Transverse colon (tissue), 4 donors: ENCODE results near the gene STAG2. TPM values are rescaled to one million over a fixed set of nuclear protein-coding genes. Genes with fewer than 3 reads are reported as not detected.

Experiments
- DNase-seq: peaks from one replicate; pipeline ENCODE4 v3.0.0-alpha.2; 2019
- H3K27ac ChIP-seq, 4 donors: fragments of 200-600 bp; sonication (generic); 2 replicates each; pipeline ENCODE4 v1.5.1; 2016 to 2018; ENCODE audit warnings: inconsistent platforms in 4 of 4
- H3K27me3 ChIP-seq: fragments of 200-600 bp; sonication (generic); 2 replicates; pipeline ENCODE4 v1.5.1; 2017; ENCODE audit warnings: inconsistent platforms
- H3K36me3 ChIP-seq, 4 donors: fragments of 200-600 bp; sonication (generic); 2 replicates each; pipeline ENCODE4 v1.5.1; 2017 to 2019; ENCODE audit warnings: inconsistent platforms in 4 of 4
- H3K4me1 ChIP-seq, 4 donors: fragments of 200-600 bp; sonication (generic); 2 replicates each; pipeline ENCODE4 v1.5.1; 2017 to 2020; ENCODE audit warnings: inconsistent platforms in 4 of 4
- H3K4me3 ChIP-seq, 4 donors: fragments of 200-600 bp; sonication (generic); 1 replicate in 1 of 4; 2 replicates in 3 of 4; pipeline versions ENCODE4 v1.5.1 to v1.6.1; 2017 to 2019; ENCODE audit warnings: inconsistent platforms in 4 of 4
- H3K9me3 ChIP-seq, 2 donors: fragments of 200-600 bp; sonication (generic); 2 replicates each; pipeline ENCODE4 v1.5.1; 2017 to 2019; ENCODE audit warnings: inconsistent platforms in 2 of 2
- CTCF ChIP-seq, 5 experiments: fragments of 200-600 bp in 3 of 5; fragments of 450-650 bp in 2 of 5; sonication (generic) in 3 of 5; IDR thresholded peaks; 1 replicate in 2 of 5; 2 replicates in 3 of 5; pipeline ENCODE4 v1.5.1; 2016 to 2017; ENCODE audit warnings: antibody characterized with exemption in 5 of 5, inconsistent platforms in 3 of 5, mild to moderate bottlenecking in 2 of 5, moderate library complexity in 1 of 5
- EP300 ChIP-seq: sonication (generic); formaldehyde crosslinking; IDR thresholded peaks from one replicate; pipeline ENCODE4 v1.6.1; 2017; ENCODE audit warnings: antibody characterized with exemption, low read depth
- POLR2A ChIP-seq: fragments of 450-650 bp; IDR thresholded peaks from one replicate; pipeline ENCODE4 v1.6.1; 2016; ENCODE audit warnings: antibody characterized with exemption, mild to moderate bottlenecking, moderate library complexity
- POLR2AphosphoS5 ChIP-seq, 3 donors: sonication (generic); formaldehyde crosslinking; IDR thresholded peaks; one replicate each; pipeline ENCODE4 v1.6.1; 2016; ENCODE audit warnings: antibody characterized with exemption in 3 of 3
- WGBS, 2 donors: methylation state at CpG; one replicate each; pipeline ENCODE4 v1.1.5; 2018; ENCODE audit warnings: low coverage in 1 of 2; 5-methylcytosine and 5-hydroxymethylcytosine counted together
- in situ Hi-C, 4 donors: fragments of 200-750 bp; cut with MboI; loops; one replicate each; pipeline versions ENCODE4 v1.15.0 to v1.15.1; 2017; ENCODE audit warnings: low sequenced_read_pairs in 3 of 4, low pct_ligation_motif_present in 1 of 4, low pct_unique_long_range_greater_than_20kb in 1 of 4
- intact Hi-C: fragments of 100-400 bp; cut with DNase I; formaldehyde crosslinking; loops from one replicate; pipeline ENCODE4 v1.15.1; 2023; ENCODE audit warnings: low total_unique reads
- total RNA-seq, 4 donors: library from RNA; depleted of rRNA; stranded (reverse); fragments of >200 nt; gene quantifications; one replicate each; pipeline ENCODE4 v1.1.0, GENCODE V29; 2016

Gene STAG2
- total RNA-seq, 4 donors from 2014 or later, result 20.7 to 103 (median 79.5) TPM

- H3K27me3 ChIP-seq, result no peaks in the 10 kb centered on the region
- H3K36me3 ChIP-seq, result no peaks in the 10 kb centered on the region
- in situ Hi-C loops, result no loop called here
- peak overlapping the region; percentile 53 to 91 (median 72) for H3K4me3 ChIP-seq
- H3K4me1 ChIP-seq, result peaks cover 0 to 16% (median 0%) of the 10 kb centered on the region in 4 donors
- TF ChIP-seq CTCF (IDR thresholded peaks at IDR 0.05) (no peak), POLR2AphosphoS5 (IDR thresholded peaks at IDR 0.05) (no peak), POLR2A (no peak), EP300 (no peak)
- DNase-seq, result no peak
- H3K9me3 ChIP-seq, result no peaks in the 10 kb centered on the region
- WGBS, 2 donors, result 34% methylated on average over 23 of the region's 23 CpGs; no CpG with 5 or more reads in 1 of the 2 donors
- peak overlapping the region; percentile 94 to 99 (median 99) for H3K27ac ChIP-seq
- intact Hi-C loops, result no loop called here
These were observed 531 bp downstream of the STAG2 start for GRCh38 chrX:123962006-123962467.

DNA sequence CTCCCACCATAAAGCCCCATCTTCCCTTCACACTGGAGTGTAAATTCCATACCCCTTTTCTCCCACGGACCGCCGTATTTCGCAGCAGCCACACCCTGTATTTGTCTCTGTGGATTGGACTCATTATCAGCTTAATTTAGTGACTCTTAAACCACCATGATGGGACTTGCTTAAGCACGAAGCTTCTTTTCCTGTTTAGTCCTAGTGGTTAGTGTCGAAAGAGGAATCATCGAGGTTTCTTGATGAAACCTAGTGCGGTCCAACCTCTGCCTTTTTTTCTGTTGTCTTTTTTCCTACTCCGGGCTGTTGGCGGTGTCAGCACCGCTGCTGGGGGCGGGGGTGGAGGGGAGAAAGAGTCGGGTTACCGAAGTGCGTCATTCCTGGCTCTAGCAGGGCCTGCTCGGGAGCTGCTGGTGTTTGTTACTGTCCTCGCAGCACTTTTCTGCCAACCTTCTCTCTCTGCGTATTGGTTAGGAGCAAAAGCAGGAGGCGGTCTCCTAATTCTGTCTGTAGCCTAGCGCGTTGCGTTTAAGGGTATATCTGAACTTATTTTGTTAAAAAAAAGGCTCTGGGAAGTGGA lies 1.4 kb downstream of the STAG2 start:
- H3K27me3 ChIP-seq, result no peaks in the 10 kb centered on the region
- DNase-seq, result peak; percentile 89
- peak overlapping the region; percentile 15 to 91 (median 72) for H3K4me3 ChIP-seq
- in situ Hi-C loops, result no loop called here
- no peaks in the 10 kb centered on the region for H3K9me3 ChIP-seq
- peak overlapping the region; percentile 94 to 99 (median 99) for H3K27ac ChIP-seq
- no peaks in the 10 kb centered on the region for H3K36me3 ChIP-seq
- WGBS, 2 donors, result 39% methylated on average over 22 of the region's 22 CpGs; no CpG with 5 or more reads in 1 of the 2 donors
- TF ChIP-seq POLR2AphosphoS5 (IDR thresholded peaks at IDR 0.05) (peak; percentile 67 to 89 (median 89)), POLR2A (peak; percentile 85), CTCF (IDR thresholded peaks at IDR 0.05) (no peak), EP300 (no peak)
- H3K4me1 ChIP-seq, result peaks cover 0 to 17% (median 0%) of the 10 kb centered on the region in 4 donors
- intact Hi-C loops, result no loop called here

DNA sequence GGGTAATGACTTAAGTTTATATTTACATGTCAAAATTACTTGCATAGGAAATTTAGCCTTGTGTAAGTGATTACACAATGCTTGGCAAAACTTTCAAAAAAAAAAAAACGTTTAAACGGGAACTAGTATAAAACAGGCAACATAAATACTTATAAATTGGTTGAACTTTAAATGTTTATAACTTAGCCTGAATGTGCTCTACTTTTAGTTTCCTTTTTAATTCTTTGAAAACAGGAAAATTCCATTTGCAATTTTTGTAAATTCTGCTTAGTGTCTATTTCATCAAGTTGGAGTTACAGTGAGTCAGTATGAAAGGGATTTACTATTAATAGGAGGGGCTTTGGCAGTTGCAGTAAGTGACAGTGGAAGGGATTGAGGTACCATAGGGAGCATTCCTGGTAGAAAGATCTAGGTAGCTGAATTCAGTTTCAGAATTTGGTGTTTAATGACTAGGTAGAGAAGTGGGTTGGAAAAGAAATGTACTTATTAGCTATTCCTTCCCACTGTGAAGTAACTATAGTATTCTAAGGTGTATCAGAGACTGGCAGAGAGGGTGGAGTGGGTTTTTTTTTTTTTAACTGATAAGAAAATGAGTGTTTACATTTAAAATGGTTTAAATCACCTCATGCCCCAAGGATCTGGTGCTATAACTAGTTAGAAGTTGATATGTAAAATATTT lies 2.8 kb downstream of the STAG2 start:
- Histone ChIP-seq H3K36me3 (no peaks in the 10 kb centered on the region), H3K4me3 (peak overlapping the region in 2 of 4 donors; percentile 56 to 87), H3K9me3 (no peaks in the 10 kb centered on the region), H3K4me1 (peaks cover 0 to 30% (median 0%) of the 10 kb centered on the region in 4 donors), H3K27me3 (no peaks in the 10 kb centered on the region), H3K27ac (peak overlapping the region; percentile 94 to 99 (median 99))
- WGBS, 2 donors, result 0 to 15% methylated on average over 2 of the region's 2 CpGs
- TF ChIP-seq POLR2AphosphoS5 (IDR thresholded peaks at IDR 0.05) (no peak), EP300 (no peak)
- no peak for DNase-seq
- in situ Hi-C loops, result no loop called here
- intact Hi-C loops, result no loop called here

DNA sequence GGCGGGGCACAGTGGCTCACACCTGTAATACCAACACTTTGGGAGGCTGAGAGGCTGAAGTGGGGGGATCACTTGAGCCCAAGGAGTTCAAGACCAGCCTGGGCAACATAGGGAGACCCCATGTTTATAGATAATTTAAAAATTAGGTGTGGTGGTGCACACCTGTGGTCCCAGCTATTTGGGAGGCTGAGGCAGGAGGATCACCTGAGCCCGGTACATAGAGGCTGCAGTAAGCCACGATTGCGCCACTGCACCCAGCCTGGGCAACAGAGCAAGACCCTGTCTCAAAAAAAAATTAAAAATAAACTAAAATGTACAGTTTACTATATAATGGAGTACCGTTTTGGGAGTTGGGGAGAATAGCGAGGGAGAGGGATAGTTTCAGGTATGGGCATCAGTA lies 4.2 kb downstream of the STAG2 start:
- no peak for TF ChIP-seq POLR2AphosphoS5 (IDR thresholded peaks at IDR 0.05)
- TF ChIP-seq CTCF (IDR thresholded peaks at IDR 0.05), result no peak
- TF ChIP-seq POLR2A, result no peak
- no peak for TF ChIP-seq EP300
- H3K9me3 ChIP-seq, result no peaks in the 10 kb centered on the region
- no peaks in the 10 kb centered on the region for H3K36me3 ChIP-seq
- intact Hi-C loops, result no loop called here
- no peak overlapping the region for H3K4me3 ChIP-seq
- in situ Hi-C loops, result no loop called here
- no peaks in the 10 kb centered on the region for H3K27me3 ChIP-seq
- H3K27ac ChIP-seq, result peak overlapping the region in 1 of 4 donors; percentile 24
- H3K4me1 ChIP-seq, result peaks cover 0 to 40% (median 0%) of the 10 kb centered on the region in 4 donors
- DNase-seq, result no peak
- 89% methylated on average over 6 of the region's 6 CpGs; no CpG with 5 or more reads in 1 of the 2 donors for WGBS, 2 donors
